Measurements from ENCODE around the gene RAB36. TPM values are rescaled to one million over a fixed set of nuclear protein-coding genes. Genes with fewer than 3 reads are reported as not detected.

Gene RAB36
- total RNA-seq, 2 experiments from 2014 or later, result 0.77 to 0.87 TPM

DNA sequence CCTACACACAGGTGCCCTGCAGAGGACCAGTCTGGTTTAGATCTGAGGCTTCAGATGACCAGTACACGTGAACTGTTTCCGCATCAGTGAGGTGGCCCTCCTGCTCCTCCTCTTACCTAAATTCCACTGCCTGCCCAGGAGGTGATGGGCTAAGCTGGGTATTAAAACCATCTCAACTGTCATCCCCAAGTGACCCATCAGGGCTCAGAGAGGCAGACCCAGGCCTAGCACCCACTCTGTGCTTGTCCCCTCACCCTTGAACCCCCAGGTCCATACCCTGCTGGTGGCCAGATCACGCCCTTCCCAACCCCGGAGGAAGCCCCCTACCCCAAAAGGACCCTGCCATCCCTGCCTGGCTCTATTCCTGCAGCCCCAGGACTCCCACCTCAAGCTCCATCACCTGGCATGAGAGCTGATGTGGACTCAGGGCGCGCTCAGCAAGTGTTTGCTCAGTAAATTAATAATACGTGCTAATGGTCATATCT, 24.8 kb upstream of the RAB36 start:
- H3K9me3 Mint-ChIP-seq, result no peaks in the 10 kb centered on the region
- no peak overlapping the region for H3K4me3 Mint-ChIP-seq
- peak overlapping the region in 1 of 2 donors; percentile 78 for H3K27ac ChIP-seq (ENCODE audit: low read depth in 1 of 2, low read length in 2 of 2)
- peaks cover 21% of the 10 kb centered on the region for H3K4me1 ChIP-seq (ENCODE audit: insufficient read depth, low read length)
- TF ChIP-seq CTCF (IDR thresholded peaks at IDR 0.05), result no peak
- H3K9me3 ChIP-seq (ENCODE audit: control insufficient read depth in 1 of 2, insufficient read depth in 1 of 2, low read length in 2 of 2), result no peaks in the 10 kb centered on the region
- H3K27me3 ChIP-seq (ENCODE audit: control insufficient read depth in 1 of 2, insufficient read depth in 2 of 2, low read length in 2 of 2), result no peaks in the 10 kb centered on the region
- H3K36me3 ChIP-seq (ENCODE audit: insufficient read depth, low read length), result no peaks in the 10 kb centered on the region
- H3K27ac Mint-ChIP-seq, result peak overlapping the region; percentile 93
- no peaks in the 10 kb centered on the region for H3K36me3 Mint-ChIP-seq (ENCODE audit: low read depth)
- no peaks in the 10 kb centered on the region for H3K27me3 Mint-ChIP-seq
- intact Hi-C loops (cut with DNase I, micrococcal nuclease), result loop anchor here in 1 of 2 experiments (5.0 to 10.0 kb wide), 2 partner anchors 43 to 406 kb away; no protein-coding TSS in a partner anchor
- ChIA-PET CTCF (no interaction called here), POLR2A (interaction anchor here (1.6 kb wide), 1 partner anchor 17 kb away, joined by 11 read pairs; no protein-coding TSS in a partner anchor)
- ATAC-seq (ENCODE audit: poor library complexity) (no peak), DNase-seq (no peak)
- no peak overlapping the region for H3K4me3 ChIP-seq (ENCODE audit: low read length)
- H3K4me1 Mint-ChIP-seq (ENCODE audit: low read depth), result peaks cover 12% of the 10 kb centered on the region

DNA sequence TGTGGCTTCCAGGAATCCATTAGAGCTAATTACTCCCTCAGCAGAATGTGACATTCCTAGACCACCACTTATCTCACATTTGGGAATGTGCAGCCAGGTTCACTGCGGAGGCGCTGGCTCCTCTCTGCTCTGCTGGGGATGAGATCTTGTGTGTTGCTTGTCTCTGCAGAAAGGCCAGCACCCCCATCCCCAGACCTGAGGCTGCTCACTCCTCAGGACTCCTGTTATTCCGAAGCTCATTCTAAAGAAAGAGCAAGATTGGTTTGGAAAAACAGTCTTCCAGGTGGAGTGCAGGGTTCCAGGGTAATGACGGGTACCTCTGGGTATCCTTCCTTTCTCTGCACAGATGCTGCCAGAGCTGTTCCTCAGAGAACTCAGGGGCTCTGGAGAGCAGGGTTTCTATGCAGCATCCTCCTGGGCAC, 24.3 kb upstream of the RAB36 start:
- Histone ChIP-seq H3K27me3 (ENCODE audit: control insufficient read depth in 1 of 2, insufficient read depth in 2 of 2, low read length in 2 of 2) (no peaks in the 10 kb centered on the region), H3K4me1 (ENCODE audit: insufficient read depth, low read length) (peaks cover 21% of the 10 kb centered on the region), H3K4me3 (ENCODE audit: low read length) (no peak overlapping the region), H3K36me3 (ENCODE audit: insufficient read depth, low read length) (no peaks in the 10 kb centered on the region), H3K27ac (ENCODE audit: low read depth in 1 of 2, low read length in 2 of 2) (no peak overlapping the region), H3K9me3 (ENCODE audit: control insufficient read depth in 1 of 2, insufficient read depth in 1 of 2, low read length in 2 of 2) (no peaks in the 10 kb centered on the region)
- no peak for TF ChIP-seq CTCF (IDR thresholded peaks at IDR 0.05)
- DNase-seq, result no peak
- intact Hi-C loops (cut with DNase I, micrococcal nuclease), result loop anchor here in 1 of 2 experiments (5.0 to 10.0 kb wide), 2 partner anchors 44 to 406 kb away; no protein-coding TSS in a partner anchor
- ChIA-PET CTCF (no interaction called here), POLR2A (no interaction called here)
- peaks cover 12% of the 10 kb centered on the region for H3K4me1 Mint-ChIP-seq (ENCODE audit: low read depth)
- no peaks in the 10 kb centered on the region for H3K36me3 Mint-ChIP-seq (ENCODE audit: low read depth)
- ATAC-seq (ENCODE audit: poor library complexity), result no peak
- H3K27me3 Mint-ChIP-seq, result no peaks in the 10 kb centered on the region
- H3K4me3 Mint-ChIP-seq, result no peak overlapping the region
- H3K27ac Mint-ChIP-seq, result peak overlapping the region; percentile 93
- H3K9me3 Mint-ChIP-seq, result no peaks in the 10 kb centered on the region

- Mint-ChIP-seq H3K9me3 (no peaks in the 10 kb centered on the region), H3K4me3 (no peak overlapping the region), H3K27me3 (no peaks in the 10 kb centered on the region), H3K27ac (peak overlapping the region; percentile 93), H3K36me3 (ENCODE audit: low read depth) (no peaks in the 10 kb centered on the region), H3K4me1 (ENCODE audit: low read depth) (peaks cover 12% of the 10 kb centered on the region)
- no peak for TF ChIP-seq CTCF (IDR thresholded peaks at IDR 0.05)
- H3K9me3 ChIP-seq (ENCODE audit: control insufficient read depth in 1 of 2, insufficient read depth in 1 of 2, low read length in 2 of 2), result no peaks in the 10 kb centered on the region
- no peaks in the 10 kb centered on the region for H3K36me3 ChIP-seq (ENCODE audit: insufficient read depth, low read length)
- ATAC-seq (ENCODE audit: poor library complexity) (no peak), DNase-seq (no peak)
- ChIA-PET POLR2A (no interaction called here), CTCF (no interaction called here)
- no peak overlapping the region for H3K4me3 ChIP-seq (ENCODE audit: low read length)
- H3K4me1 ChIP-seq (ENCODE audit: insufficient read depth, low read length), result peaks cover 21% of the 10 kb centered on the region
- H3K27ac ChIP-seq (ENCODE audit: low read depth in 1 of 2, low read length in 2 of 2), result no peak overlapping the region
- intact Hi-C loops (cut with DNase I, micrococcal nuclease), result loop anchor here in 1 of 2 experiments (5.0 to 10.0 kb wide), 2 partner anchors 44 to 407 kb away; no protein-coding TSS in a partner anchor
- H3K27me3 ChIP-seq (ENCODE audit: control insufficient read depth in 1 of 2, insufficient read depth in 2 of 2, low read length in 2 of 2), result no peaks in the 10 kb centered on the region
Measured at GRCh38 chr22:23121424-23121823, 23.9 kb upstream of the RAB36 start.

Data from CD4-positive, alpha-beta T cell (primary cell).